Thymus (tissue), 11 donors: ENCODE measurements around the gene FMNL1. TPM values are rescaled to one million over a fixed set of nuclear protein-coding genes. Genes with fewer than 3 reads are reported as not detected.
A peak's percentile ranks its signal among the peaks of the same experiment; 100 is the strongest.

Source experiments
- DNase-seq, 9 donors: peaks; one replicate each; pipeline ENCODE4 v3.0.0-alpha.2; 2013; ENCODE audit warnings: low spot score in 9 of 9, low read depth in 6 of 9, missing footprints in 1 of 9
- H3K27ac ChIP-seq, 2 donors: one replicate each; pipeline ENCODE4 v1.5.1; 2013; ENCODE audit warnings: control low read depth in 1 of 2, low read depth in 1 of 2, low read length in 1 of 2, mild to moderate bottlenecking in 1 of 2, moderate library complexity in 1 of 2
- H3K27me3 ChIP-seq, 2 donors: one replicate each; pipeline ENCODE4 v1.5.1; 2013; ENCODE audit warnings: low read length in 1 of 2; ENCODE audit not compliant: control insufficient read depth in 2 of 2, insufficient read depth in 1 of 2
- H3K36me3 ChIP-seq, 2 donors: one replicate each; pipeline ENCODE4 v1.5.1; 2013; ENCODE audit warnings: low read length in 1 of 2, mild to moderate bottlenecking in 1 of 2, moderate library complexity in 1 of 2; ENCODE audit not compliant: control insufficient read depth in 2 of 2, insufficient read depth in 2 of 2
- H3K4me1 ChIP-seq, 2 donors: one replicate each; pipeline ENCODE4 v1.5.1; 2013; ENCODE audit warnings: low read length in 2 of 2; ENCODE audit not compliant: control insufficient read depth in 2 of 2, insufficient read depth in 2 of 2
- H3K4me3 ChIP-seq, 2 donors: one replicate each; pipeline ENCODE4 v1.5.1; 2013; ENCODE audit warnings: low read length in 2 of 2, control low read depth in 1 of 2, mild to moderate bottlenecking in 1 of 2
- H3K9me3 ChIP-seq, 2 donors: one replicate each; pipeline ENCODE4 v1.5.1; 2013; ENCODE audit warnings: low read length in 1 of 2, mild to moderate bottlenecking in 1 of 2; ENCODE audit not compliant: control insufficient read depth in 2 of 2, insufficient read depth in 1 of 2
- WGBS: extraction: QIAGEN DNeasy Blood & Tissue Kit; methylation state at CpG from one replicate; pipeline ENCODE4 v1.1.7; 2013; 5-methylcytosine and 5-hydroxymethylcytosine counted together
- polyA plus RNA-seq: library from polyadenylated mRNA; stranded (reverse); fragments of 200-250 nt; gene quantifications from one replicate; pipeline ENCODE4 v1.2.3, GENCODE V29; 2013
- total RNA-seq: library from RNA; stranded (reverse); fragments of 120-200 nt; gene quantifications from one replicate; pipeline ENCODE4 v1.2.4, GENCODE V29; 2013
- donor health status: healthy.

The FMNL1 gene
- total and polyA plus RNA-seq, 2 donors = 16.7 to 79.5 TPM

DNA sequence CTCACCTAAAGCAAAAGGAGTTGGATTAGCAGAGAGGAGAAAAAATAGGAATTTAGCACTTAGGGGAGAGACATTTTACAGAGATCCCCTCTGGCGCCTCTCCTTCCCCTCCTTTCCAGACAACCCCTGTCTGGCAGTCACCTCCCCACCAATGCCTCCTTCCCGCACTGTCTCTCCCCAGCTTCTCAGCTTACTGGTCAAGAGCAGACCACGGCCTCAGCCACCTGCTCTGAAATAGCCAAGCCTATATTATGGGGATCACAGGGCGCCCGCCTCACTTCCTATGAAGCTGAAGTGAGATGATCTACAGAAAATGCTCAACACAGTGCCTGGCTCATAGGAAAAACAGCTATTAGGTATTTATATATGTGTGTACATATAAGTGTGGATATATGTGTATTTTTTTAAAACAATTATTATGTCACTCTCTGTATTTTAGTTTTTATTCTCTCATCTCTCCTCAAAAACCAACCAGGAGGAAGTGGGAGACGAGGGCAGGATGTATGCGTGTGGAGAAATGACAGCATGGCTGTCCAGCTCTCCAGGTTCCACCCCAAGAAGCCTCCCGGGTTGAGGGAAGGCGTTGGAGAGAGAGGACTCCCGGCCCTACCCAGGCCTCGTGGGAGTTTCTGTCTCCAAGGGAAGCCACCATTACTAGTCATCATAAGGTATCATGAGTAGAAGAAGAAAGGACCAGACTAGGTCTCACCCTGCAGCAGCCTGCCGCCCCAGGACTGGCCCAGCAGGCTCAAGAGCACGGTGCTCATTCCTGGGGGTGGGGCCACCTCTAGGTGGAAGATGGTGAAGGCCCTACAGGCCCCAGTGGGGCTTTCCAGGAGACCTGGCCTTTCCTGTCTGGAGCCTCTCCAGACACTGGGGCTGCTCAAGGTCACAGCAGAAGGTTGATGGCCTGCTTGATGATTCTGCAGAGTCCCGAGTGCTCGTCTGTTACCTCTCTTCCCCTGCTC is 67.9 kb downstream of the FMNL1 start:
- H3K4me1 ChIP-seq = peaks cover under 1 to 56% of the 10 kb centered on the region in 2 donors
- 93% methylated on average over 15 of the region's 15 CpGs for WGBS

DNA sequence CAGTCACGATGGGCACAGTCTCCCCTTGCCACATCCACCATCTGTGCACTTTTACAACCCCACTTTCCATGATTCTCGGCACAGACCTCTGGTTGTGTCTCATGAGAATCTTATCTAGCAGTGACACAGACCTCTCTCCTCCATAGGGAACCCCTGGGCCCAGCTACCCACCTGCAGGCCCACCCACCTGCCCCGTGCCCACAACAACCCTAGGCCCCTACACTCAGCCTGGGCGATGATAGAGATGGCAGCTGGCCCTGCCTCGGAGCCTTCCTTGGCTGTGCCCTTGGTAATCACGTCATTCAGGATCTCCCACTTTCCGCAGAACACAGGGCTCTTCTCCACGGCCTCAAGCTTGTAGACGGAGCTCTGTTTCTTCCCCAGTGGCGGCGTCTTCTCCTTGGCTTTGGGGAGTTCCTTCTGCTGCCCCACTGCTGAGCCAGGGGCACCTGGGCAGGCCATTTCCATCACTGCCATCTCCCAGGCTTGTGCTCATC is 68.6 kb downstream of the FMNL1 start:
- no peak for DNase-seq
- peaks cover 2 to 52% of the 10 kb centered on the region in 2 donors for H3K4me1 ChIP-seq
- H3K36me3 ChIP-seq = peaks cover 53 to 60% of the 10 kb centered on the region in 2 donors
- H3K4me3 ChIP-seq = no peak overlapping the region
- H3K9me3 ChIP-seq = peaks cover 0 to 5% of the 10 kb centered on the region in 2 donors
- WGBS = 96% methylated on average over 11 of the region's 11 CpGs
- H3K27ac ChIP-seq = peak overlapping the region; percentile 0 to 64
- no peaks in the 10 kb centered on the region for H3K27me3 ChIP-seq

More for the DNA sequence above, 67.9 kb downstream of the FMNL1 start:
- no peak for DNase-seq
- Histone ChIP-seq H3K4me3 (no peak overlapping the region), H3K27ac (peak overlapping the region; percentile 52 to 64), H3K9me3 (peaks cover 0 to 5% of the 10 kb centered on the region in 2 donors), H3K36me3 (peaks cover 56 to 65% of the 10 kb centered on the region in 2 donors), H3K27me3 (no peaks in the 10 kb centered on the region)

DNA sequence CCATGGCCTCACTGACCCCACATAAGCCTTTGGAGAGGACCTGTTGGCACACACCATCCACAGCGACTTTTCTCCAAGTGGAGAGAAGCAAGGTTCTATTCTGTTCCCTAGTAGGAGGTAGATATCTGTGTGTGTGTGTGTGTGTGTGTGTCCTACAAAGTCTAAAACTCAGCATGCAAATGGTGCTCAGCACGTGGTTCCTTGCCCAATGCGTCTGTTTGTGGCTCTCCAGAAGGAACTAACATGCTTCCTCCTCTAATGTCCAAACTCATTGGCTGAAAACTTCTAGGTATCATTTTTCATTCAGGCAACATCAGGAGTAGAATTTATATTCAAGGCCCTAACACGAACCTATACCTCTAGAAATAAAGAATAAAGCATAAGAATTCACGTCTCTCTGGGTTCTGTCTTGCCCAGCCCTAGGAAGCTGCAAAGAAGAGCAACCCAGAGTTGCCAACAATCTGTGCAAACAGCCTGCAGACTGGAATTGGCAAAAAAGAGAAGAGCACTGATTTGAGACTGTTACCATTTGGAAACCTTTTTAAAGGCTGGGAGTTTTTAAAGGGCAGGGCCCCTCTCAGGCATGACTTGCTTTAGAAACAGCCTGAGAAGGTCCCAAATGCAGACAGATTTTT is 69.6 kb downstream of the FMNL1 start:
- Histone ChIP-seq H3K27me3 (no peaks in the 10 kb centered on the region), H3K4me3 (no peak overlapping the region), H3K27ac (peak overlapping the region in 1 of 2 donors; percentile 17), H3K9me3 (peaks cover 0 to 5% of the 10 kb centered on the region in 2 donors), H3K36me3 (peaks cover 50 to 55% of the 10 kb centered on the region in 2 donors), H3K4me1 (peaks cover 2 to 53% of the 10 kb centered on the region in 2 donors)
- WGBS = 75% methylated on average over 5 of the region's 5 CpGs
- DNase-seq = no peak

GRCh38 chr17:45292696-45293412 is 71.2 kb downstream of the FMNL1 start:
- H3K4me3 ChIP-seq = no peak overlapping the region
- H3K9me3 ChIP-seq = peaks cover 0 to 5% of the 10 kb centered on the region in 2 donors
- no peaks in the 10 kb centered on the region for H3K27me3 ChIP-seq
- DNase-seq = no peak
- peaks cover 2 to 54% of the 10 kb centered on the region in 2 donors for H3K4me1 ChIP-seq
- WGBS = 87% methylated on average over 12 of the region's 12 CpGs
- peaks cover 35 to 43% of the 10 kb centered on the region in 2 donors for H3K36me3 ChIP-seq
- H3K27ac ChIP-seq = no peak overlapping the region

- H3K4me3 ChIP-seq = no peak overlapping the region
- H3K9me3 ChIP-seq = peaks cover 0 to 5% of the 10 kb centered on the region in 2 donors
- H3K27ac ChIP-seq = peak overlapping the region in 1 of 2 donors; percentile 25
- 90% methylated on average over 10 of the region's 10 CpGs for WGBS
- DNase-seq = no peak
- peaks cover 28 to 39% of the 10 kb centered on the region in 2 donors for H3K36me3 ChIP-seq
- no peaks in the 10 kb centered on the region for H3K27me3 ChIP-seq
- H3K4me1 ChIP-seq = peaks cover 2 to 53% of the 10 kb centered on the region in 2 donors
Measured at GRCh38 chr17:45293413-45294211, 71.9 kb downstream of the FMNL1 start.

- 94% methylated on average over 3 of the region's 3 CpGs for WGBS
- DNase-seq = no peak
- Histone ChIP-seq H3K27ac (no peak overlapping the region), H3K4me1 (peaks cover 2 to 59% of the 10 kb centered on the region in 2 donors), H3K9me3 (peaks cover 0 to 5% of the 10 kb centered on the region in 2 donors), H3K36me3 (peaks cover 19 to 34% of the 10 kb centered on the region in 2 donors), H3K4me3 (no peak overlapping the region), H3K27me3 (no peaks in the 10 kb centered on the region)
Measured at GRCh38 chr17:45294506-45294905, 72.8 kb downstream of the FMNL1 start.

GRCh38 chr17:45296003-45296832 is 74.5 kb downstream of the FMNL1 start:
- Histone ChIP-seq H3K9me3 (peaks cover 0 to 5% of the 10 kb centered on the region in 2 donors), H3K4me3 (no peak overlapping the region), H3K27me3 (no peaks in the 10 kb centered on the region), H3K27ac (no peak overlapping the region), H3K36me3 (peaks cover 9 to 20% of the 10 kb centered on the region in 2 donors), H3K4me1 (peaks cover 2 to 52% of the 10 kb centered on the region in 2 donors)
- 79% methylated on average over 7 of the region's 7 CpGs for WGBS
- DNase-seq = no peak
